Peyer's patch (tissue), 4 donors: ENCODE data around the gene ETV3.
"Not testable (repeated sequence)": the region's sequence is repeated elsewhere in the genome, so short reads cannot be mapped to it uniquely, and the experiment has no call there.

Experiments used
- CTCF ChIP-seq, 6 experiments: fragments of 450-650 bp in 4 of 6; fragments of 200-600 bp in 2 of 6; sonication (generic) in 1 of 6; IDR thresholded peaks; one replicate each; pipeline ENCODE4 v1.5.1; 2017 to 2019; ENCODE audit warnings: antibody characterized with exemption in 6 of 6, mild to moderate bottlenecking in 3 of 6, moderate library complexity in 1 of 6
- POLR2A ChIP-seq, 2 donors: fragments of 450-650 bp; IDR thresholded peaks; one replicate each; pipeline ENCODE4 v1.5.1; 2017; ENCODE audit warnings: antibody characterized with exemption in 2 of 2, mild to moderate bottlenecking in 2 of 2, moderate library complexity in 2 of 2

GRCh38 chr1:157182371-157182770 lies 44.2 kb upstream of the ETV3 start:
- TF ChIP-seq CTCF, POLR2A (IDR thresholded peaks at IDR 0.05): not testable (repeated sequence)
